Tibial artery (tissue), 4 donors: ENCODE results near the gene ZNF331.

ENCODE experiments used
- DNase-seq, 2 donors: peaks; one replicate each; pipeline ENCODE4 v3.0.0-alpha.2; 2019
- H3K27ac ChIP-seq, 2 donors: fragments of 200-600 bp; sonication (generic) in 1 of 2; 1 replicate in 1 of 2; 2 replicates in 1 of 2; pipeline ENCODE4 v1.5.1; 2018 to 2019; ENCODE audit warnings: mild to moderate bottlenecking in 1 of 2
- H3K27me3 ChIP-seq, 2 donors: fragments of 200-600 bp; sonication (generic) in 1 of 2; one replicate each; pipeline versions ENCODE4 v1.5.1 to v1.6.0; 2016 to 2019
- H3K36me3 ChIP-seq, 3 donors: fragments of 200-600 bp; sonication (generic) in 2 of 3; one replicate each; pipeline ENCODE4 v1.5.1; 2016 to 2019; ENCODE audit warnings: mild to moderate bottlenecking in 2 of 3
- H3K4me1 ChIP-seq, 4 donors: fragments of 200-600 bp; sonication (generic) in 2 of 4; 1 replicate in 3 of 4; 2 replicates in 1 of 4; pipeline ENCODE4 v1.5.1; 2016 to 2019
- H3K4me3 ChIP-seq, 2 donors: fragments of 200-600 bp; sonication (generic) in 1 of 2; 1 replicate in 1 of 2; 2 replicates in 1 of 2; pipeline ENCODE4 v1.5.1; 2018 to 2019; ENCODE audit warnings: mild to moderate bottlenecking in 2 of 2
- H3K9me3 ChIP-seq, 3 donors: fragments of 200-600 bp; sonication (generic) in 1 of 3; one replicate each; pipeline ENCODE4 v1.5.1; 2016 to 2019
- intact Hi-C: fragments of 100-400 bp; cut with DNase I; formaldehyde crosslinking; loops from one replicate; pipeline ENCODE4 v1.15.0; 2023; ENCODE audit warnings: low total_unique reads
- TF ChIP-seq, protein P1 (sequence below), 2 experiments: fragments of 200-600 bp in 1 of 2; fragments of 450-650 bp in 1 of 2; IDR thresholded peaks; one replicate each; pipeline ENCODE4 v1.5.1; 2017 to 2019; ENCODE audit warnings: antibody characterized with exemption in 2 of 2, mild to moderate bottlenecking in 1 of 2, moderate library complexity in 1 of 2

ZNF331 gene

DNA sequence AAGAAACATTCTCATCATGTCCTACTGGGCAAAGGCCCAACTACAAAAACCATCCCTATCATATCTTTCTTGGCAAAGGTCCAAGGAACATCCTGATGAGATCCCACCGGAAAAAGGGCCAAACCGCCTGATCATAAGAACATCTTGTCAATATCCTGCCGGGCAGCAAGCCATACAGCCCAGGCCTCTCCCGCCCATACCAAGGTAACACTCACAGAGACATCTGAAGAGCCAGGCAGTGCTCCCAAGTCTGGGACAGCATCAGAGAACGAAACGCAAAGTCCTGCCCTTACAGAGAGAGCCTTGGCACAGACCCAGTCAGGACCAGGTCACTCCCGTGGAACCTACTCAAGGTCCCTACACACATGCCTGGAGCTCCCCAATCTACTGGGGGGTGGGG, 18.5 kb upstream of the ZNF331 start:
- H3K27me3 ChIP-seq = no peaks in the 10 kb centered on the region
- no peaks in the 10 kb centered on the region for H3K36me3 ChIP-seq
- DNase-seq = no peak
- no peak overlapping the region for H3K4me3 ChIP-seq
- peak overlapping the region; percentile 75 to 83 for H3K27ac ChIP-seq
- H3K9me3 ChIP-seq = no peaks in the 10 kb centered on the region
- H3K4me1 ChIP-seq = peaks cover 0 to 15% (median 9%) of the 10 kb centered on the region in 4 donors
- intact Hi-C loops = loop anchor here (10.0 kb wide), 2 partner anchors 55 to 95 kb away; partner anchors contain the start of gene ZNF813
- TF ChIP-seq, protein P1, sequence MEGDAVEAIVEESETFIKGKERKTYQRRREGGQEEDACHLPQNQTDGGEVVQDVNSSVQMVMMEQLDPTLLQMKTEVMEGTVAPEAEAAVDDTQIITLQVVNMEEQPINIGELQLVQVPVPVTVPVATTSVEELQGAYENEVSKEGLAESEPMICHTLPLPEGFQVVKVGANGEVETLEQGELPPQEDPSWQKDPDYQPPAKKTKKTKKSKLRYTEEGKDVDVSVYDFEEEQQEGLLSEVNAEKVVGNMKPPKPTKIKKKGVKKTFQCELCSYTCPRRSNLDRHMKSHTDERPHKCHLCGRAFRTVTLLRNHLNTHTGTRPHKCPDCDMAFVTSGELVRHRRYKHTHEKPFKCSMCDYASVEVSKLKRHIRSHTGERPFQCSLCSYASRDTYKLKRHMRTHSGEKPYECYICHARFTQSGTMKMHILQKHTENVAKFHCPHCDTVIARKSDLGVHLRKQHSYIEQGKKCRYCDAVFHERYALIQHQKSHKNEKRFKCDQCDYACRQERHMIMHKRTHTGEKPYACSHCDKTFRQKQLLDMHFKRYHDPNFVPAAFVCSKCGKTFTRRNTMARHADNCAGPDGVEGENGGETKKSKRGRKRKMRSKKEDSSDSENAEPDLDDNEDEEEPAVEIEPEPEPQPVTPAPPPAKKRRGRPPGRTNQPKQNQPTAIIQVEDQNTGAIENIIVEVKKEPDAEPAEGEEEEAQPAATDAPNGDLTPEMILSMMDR (IDR thresholded peaks at IDR 0.05) = no peak

DNA sequence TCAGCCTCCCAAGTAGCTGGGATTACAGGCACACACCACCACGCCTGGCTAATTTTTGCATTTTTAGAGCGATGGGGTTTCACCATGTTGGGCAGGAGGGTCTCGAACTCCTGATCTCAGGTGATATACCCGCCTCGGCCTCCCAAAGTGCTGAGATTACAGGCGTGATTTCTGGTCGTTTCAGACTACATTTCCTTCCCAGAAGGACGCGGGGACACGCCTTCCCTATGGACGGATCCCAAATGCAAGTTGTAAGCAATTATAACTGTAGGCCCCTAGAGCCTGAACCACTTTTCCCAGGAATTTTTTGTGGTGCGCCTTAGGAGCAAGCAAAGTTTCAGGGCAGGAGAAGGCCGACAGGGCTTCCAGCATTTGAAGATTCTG, 17.8 kb upstream of the ZNF331 start:
- DNase-seq = no peak
- H3K36me3 ChIP-seq = no peaks in the 10 kb centered on the region
- TF ChIP-seq, protein P1 (IDR thresholded peaks at IDR 0.05) = no peak
- peaks cover 0 to 15% (median 9%) of the 10 kb centered on the region in 4 donors for H3K4me1 ChIP-seq
- H3K9me3 ChIP-seq = no peaks in the 10 kb centered on the region
- intact Hi-C loops = no loop called here
- H3K4me3 ChIP-seq = peak overlapping the region; percentile 55 to 66
- H3K27ac ChIP-seq = peak overlapping the region; percentile 75 to 83
- H3K27me3 ChIP-seq = no peaks in the 10 kb centered on the region

DNA sequence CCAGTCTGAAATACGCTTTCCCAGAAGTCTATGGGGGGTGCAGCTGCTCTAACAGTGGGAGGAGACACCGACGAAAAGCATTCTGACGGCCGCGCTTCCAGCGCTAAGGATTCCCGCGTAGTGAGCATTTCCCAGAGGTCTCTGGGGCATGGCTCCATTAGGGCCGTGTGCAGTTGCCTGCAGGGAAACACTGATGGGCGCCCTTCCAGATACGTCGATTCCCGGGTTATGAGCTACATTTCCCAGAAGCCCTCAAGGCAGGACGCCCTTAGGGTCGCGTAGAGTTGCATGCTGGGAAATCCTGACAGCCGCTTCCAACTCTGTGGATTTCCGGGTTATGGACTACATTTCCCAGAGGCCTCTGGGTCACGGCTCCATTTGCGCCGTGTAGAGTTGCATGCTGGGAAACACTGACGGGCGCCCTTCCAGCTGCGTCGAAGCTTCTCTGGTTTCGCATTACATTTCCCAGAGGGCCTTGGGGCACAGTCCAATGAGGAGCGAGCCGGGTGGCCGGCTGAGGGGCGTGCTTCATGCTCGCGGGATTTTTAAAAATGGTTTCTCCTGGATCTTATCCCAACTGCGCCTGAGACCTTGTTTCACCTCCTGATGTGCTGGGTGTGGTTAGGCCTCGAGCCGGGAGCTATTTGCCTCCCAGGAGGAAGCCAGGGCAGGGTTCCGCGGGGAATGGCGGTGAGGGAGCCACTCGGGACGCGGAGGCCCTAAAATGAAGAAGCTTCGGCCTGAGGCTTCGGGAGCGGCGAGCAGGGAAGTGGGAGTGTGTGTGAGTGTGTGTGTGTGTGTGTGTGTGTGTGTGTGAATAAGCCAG, 17.2 kb upstream of the ZNF331 start:
- intact Hi-C loops = no loop called here
- peaks cover 0 to 15% (median 9%) of the 10 kb centered on the region in 4 donors for H3K4me1 ChIP-seq
- peak overlapping the region; percentile 75 to 83 for H3K27ac ChIP-seq
- TF ChIP-seq, protein P1 (IDR thresholded peaks at IDR 0.05) = no peak
- peak overlapping the region; percentile 55 to 66 for H3K4me3 ChIP-seq
- H3K36me3 ChIP-seq = no peaks in the 10 kb centered on the region
- H3K9me3 ChIP-seq = peaks cover 0 to 3% (median 2%) of the 10 kb centered on the region in 3 donors
- no peaks in the 10 kb centered on the region for H3K27me3 ChIP-seq
- peak; percentile 96 to 97 for DNase-seq

DNA sequence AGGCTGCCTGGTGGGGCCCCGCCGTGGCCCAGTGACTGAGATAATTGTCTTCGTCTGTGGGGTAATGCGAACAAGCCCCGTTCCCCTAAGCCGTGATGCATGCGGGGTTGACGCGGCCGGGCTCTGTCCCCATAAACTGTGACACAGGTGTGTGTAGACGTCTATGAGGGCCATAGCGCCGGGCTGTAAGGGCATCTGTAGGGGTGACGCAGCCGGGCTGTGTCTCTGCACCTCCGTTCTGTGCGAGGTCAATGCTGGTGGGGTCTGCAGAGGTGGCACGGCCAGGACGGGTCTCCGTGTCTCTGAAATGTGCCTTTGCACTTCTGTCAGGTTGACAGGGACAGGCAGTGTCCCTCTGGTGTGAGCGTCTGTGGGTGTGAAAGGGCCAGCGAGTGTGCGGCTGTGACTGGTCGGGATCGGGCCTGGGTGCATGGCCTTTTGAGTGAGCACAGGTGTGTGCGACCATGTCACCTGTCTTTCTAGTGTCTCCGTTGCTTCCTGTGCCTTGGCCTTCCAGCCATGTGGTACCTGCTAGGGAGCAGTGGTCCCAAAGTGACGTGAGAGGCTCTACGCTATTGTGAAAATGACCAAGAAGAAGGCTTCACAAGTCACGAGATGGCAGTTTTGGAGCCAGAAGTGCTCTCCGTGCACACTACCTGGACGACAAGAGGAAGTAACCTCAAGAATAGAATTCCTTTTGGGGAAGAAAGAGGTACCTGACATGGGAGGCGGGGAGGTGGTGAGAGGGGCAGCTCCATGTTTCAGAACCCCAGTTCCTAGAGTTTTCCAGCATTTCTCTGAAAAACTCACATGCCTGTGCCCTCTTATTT, 16.4 kb upstream of the ZNF331 start:
- Histone ChIP-seq H3K36me3 (no peaks in the 10 kb centered on the region), H3K27ac (peak overlapping the region; percentile 75 to 83), H3K27me3 (no peaks in the 10 kb centered on the region), H3K9me3 (peaks cover 0 to 11% (median 5%) of the 10 kb centered on the region in 3 donors), H3K4me3 (peak overlapping the region; percentile 55 to 66), H3K4me1 (peaks cover 0 to 15% (median 9%) of the 10 kb centered on the region in 4 donors)
- intact Hi-C loops = no loop called here
- no peak for DNase-seq
- TF ChIP-seq, protein P1 (IDR thresholded peaks at IDR 0.05) = no peak

DNA sequence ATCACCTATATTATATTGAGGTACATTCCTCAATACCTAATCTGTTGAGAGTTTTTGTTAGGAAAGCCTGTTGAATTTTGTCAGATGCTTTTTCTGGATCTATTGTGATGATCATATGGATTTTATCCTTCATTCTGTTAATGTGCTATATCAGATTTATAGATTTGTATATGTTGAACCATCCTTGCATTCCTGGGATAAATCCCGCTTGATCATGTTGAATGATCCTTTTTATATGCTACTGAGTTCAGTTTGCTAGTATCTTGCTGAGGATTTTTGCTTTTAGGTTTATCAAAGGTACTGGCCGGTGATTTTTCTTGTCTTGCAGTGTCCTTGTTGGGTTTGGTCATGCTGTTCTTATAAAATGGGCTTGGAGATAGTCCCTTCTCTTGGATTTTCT, 12.0 kb upstream of the ZNF331 start:
- no peak overlapping the region for H3K27ac ChIP-seq
- peaks cover 0 to 9% (median 8%) of the 10 kb centered on the region in 4 donors for H3K4me1 ChIP-seq
- DNase-seq = no peak
- no peak overlapping the region for H3K4me3 ChIP-seq
- no peaks in the 10 kb centered on the region for H3K36me3 ChIP-seq
- H3K9me3 ChIP-seq = peaks cover 0 to 12% (median 5%) of the 10 kb centered on the region in 3 donors
- intact Hi-C loops = no loop called here
- H3K27me3 ChIP-seq = no peaks in the 10 kb centered on the region
- TF ChIP-seq, protein P1 (IDR thresholded peaks at IDR 0.05) = no peak
